ENCODE data around the gene SUGCT.
"Not testable (repeated sequence)": the region's sequence is repeated elsewhere in the genome, so short reads cannot be mapped to it uniquely, and the experiment has no call there.

Gene SUGCT

DNA sequence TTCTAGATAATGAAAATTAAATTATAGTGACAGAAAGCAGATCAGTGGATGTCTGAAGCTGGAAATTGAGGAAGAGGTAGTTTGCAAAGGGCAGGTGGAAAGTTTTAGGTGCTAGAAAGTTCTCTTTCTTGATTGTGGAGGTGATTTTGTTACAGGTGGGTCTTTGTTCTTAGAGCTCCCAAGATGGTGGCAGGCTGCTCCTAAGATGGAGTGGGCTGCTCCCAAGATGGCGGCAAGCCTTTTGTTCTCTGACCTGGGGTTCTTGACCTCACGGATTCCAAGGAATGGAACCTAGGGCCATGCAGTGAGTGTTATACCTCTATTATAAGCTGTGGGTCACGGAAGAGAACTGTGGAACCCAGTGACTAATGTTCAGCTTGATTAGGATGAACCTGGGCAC is 32.5 kb downstream of the SUGCT start:
- no peak for DNase-seq (ENCODE audit: low read depth)
- H3K4me3 ChIP-seq (ENCODE audit: low read length): no peak overlapping the region
- TF ChIP-seq, protein P1, sequence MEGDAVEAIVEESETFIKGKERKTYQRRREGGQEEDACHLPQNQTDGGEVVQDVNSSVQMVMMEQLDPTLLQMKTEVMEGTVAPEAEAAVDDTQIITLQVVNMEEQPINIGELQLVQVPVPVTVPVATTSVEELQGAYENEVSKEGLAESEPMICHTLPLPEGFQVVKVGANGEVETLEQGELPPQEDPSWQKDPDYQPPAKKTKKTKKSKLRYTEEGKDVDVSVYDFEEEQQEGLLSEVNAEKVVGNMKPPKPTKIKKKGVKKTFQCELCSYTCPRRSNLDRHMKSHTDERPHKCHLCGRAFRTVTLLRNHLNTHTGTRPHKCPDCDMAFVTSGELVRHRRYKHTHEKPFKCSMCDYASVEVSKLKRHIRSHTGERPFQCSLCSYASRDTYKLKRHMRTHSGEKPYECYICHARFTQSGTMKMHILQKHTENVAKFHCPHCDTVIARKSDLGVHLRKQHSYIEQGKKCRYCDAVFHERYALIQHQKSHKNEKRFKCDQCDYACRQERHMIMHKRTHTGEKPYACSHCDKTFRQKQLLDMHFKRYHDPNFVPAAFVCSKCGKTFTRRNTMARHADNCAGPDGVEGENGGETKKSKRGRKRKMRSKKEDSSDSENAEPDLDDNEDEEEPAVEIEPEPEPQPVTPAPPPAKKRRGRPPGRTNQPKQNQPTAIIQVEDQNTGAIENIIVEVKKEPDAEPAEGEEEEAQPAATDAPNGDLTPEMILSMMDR (conservative IDR thresholded peaks at IDR 0.05; ENCODE audit: low read depth, low read length): no peak

DNA sequence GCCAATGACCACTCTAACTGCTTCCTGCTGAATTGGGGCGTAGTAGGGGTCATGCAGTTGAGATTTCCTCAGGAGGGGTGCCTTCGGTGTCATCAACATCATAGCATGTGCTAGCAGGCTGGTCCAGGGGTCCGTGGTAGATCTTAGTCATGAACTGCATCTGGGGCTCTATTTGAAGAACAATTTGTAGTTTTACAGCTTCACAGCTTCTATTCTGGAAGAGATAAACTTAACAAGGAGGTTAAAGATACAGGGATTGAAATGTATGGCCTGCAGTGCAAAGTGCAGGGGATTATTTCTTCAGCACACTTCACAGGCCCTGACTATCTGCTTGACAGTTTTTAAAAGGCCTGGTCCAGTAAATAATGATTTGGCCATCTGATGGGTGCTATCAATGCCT is 33.5 kb downstream of the SUGCT start:
- not testable (repeated sequence) for DNase-seq (ENCODE audit: low read depth)

DNA sequence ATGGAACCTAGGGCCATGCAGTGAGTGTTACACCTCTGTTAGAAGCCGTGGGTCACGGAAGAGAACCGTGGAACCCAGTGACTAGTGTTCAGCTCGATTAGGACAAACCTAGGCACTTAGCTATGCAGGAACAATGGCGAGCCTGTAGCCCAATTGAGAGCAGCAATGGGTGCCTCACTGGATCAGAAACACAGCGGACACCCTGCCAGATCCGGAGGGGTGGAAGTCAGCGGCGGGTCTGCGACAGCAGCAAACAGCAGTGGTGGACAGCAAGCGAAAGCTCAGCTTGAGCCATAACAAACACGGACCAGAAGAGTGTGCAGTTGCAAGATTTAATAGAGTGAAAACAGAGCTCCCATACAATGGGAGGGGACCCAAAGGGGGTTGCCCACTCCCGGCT is 38.3 kb downstream of the SUGCT start:
- not testable (repeated sequence) for H3K4me3 ChIP-seq (ENCODE audit: low read length); DNase-seq (ENCODE audit: low read depth)

More for the DNA sequence above, 33.5 kb downstream of the SUGCT start:
- not testable (repeated sequence) for H3K4me3 ChIP-seq (ENCODE audit: low read length)

DNA sequence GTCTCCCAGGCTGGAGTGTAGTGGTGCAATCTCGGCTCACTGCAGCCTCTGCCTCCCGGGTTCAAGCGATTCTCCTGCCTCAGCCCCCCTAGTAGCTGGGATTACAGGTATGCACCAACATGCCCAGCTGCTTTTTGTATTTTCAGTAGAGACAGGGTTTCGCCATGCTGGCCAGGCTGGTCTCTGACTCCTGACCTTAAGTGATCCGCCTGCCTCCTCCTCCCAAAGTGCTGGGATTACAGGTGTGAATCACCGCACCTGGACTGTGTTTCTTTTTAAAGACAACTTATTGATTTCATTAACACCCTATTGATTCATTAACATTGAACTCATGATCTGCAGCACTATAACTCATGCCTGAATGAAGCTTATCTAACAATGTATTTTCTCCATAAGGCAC is 40.5 kb downstream of the SUGCT start:
- H3K4me3 ChIP-seq (ENCODE audit: low read length); DNase-seq (ENCODE audit: low read depth): not testable (repeated sequence)

DNA sequence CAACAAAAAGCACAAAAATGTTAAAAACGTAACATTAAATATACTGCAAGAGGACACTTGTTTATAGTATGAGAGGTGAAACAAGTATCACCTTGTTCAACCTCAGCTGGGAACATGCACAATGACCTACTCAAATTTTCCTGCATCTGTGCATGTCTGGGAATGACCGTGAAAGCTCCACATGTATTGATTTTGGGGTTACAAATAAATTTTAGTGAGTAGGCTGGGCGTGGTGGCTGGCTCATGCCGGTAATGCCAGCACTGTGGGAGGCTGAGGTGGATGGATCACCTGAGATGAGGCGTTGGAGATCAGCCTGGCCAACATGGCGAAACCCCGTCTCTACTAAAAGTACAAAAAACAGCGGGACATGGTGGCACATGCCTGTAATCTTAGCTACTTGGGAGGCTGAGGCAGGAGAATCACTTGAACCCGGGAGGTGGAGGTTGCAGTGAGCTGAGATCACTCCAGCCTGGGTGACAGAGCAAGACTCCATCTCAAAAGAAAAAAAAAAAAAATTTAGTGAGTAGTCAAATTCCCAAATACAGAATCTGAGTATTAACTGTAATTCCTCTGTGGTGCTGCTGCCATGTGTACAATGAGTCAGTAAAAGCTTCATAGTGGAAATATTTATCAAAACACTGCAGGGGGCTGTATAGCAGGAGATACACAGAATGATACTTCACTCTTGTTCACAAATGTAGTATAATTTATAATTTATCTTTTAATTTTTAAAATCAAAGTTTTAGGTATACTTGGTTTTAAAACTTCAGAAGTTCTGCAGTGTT is 41.1 kb downstream of the SUGCT start:
- TF ChIP-seq, protein P1 (conservative IDR thresholded peaks at IDR 0.05; ENCODE audit: low read depth, low read length): no peak
- H3K4me3 ChIP-seq (ENCODE audit: low read length): no peak overlapping the region
- no peak for DNase-seq (ENCODE audit: low read depth)

DNA sequence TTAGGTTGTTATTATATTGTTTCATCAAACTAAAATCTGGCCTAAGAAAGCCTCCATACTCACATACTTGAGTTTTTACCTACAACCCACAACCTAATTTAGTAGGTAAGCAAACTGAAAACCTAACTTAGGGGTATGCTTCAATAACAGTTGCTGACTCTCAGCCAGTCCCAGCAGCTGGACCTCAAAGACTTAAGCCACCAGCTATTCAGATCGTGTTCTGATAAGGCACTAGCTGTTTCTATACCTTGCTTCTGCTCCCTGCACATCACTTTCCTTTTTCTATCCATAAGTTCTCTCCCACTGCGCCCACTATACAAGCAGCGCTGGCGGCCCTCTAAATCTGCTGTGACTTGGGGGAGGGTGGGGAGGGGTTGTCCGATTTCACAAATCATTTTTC is 42.3 kb downstream of the SUGCT start:
- DNase-seq (ENCODE audit: low read depth): no peak
- H3K4me3 ChIP-seq (ENCODE audit: low read length): no peak overlapping the region
- TF ChIP-seq, protein P1 (conservative IDR thresholded peaks at IDR 0.05; ENCODE audit: low read depth, low read length): no peak

DNA sequence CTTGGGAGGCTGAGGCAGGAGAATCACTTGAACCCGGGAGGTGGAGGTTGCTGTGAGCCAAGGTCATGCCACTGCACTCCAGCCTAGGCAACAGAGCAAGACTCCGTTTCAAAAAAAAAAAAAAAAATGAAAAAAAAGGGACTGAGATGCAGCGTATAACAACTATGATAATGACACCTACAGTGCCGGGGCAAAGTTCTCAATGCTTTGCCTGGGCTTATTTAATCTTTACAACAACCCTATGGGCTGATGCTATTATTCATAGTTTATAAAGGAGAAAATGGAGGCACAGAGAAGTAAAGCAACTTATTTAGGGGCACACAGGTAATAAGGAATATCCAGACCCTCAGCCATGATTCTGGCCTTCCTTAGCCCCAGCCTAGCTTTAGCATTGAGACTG is 47.6 kb downstream of the SUGCT start:
- TF ChIP-seq, protein P1 (conservative IDR thresholded peaks at IDR 0.05; ENCODE audit: low read depth, low read length): no peak
- DNase-seq (ENCODE audit: low read depth): no peak
- no peak overlapping the region for H3K4me3 ChIP-seq (ENCODE audit: low read length)

DNA sequence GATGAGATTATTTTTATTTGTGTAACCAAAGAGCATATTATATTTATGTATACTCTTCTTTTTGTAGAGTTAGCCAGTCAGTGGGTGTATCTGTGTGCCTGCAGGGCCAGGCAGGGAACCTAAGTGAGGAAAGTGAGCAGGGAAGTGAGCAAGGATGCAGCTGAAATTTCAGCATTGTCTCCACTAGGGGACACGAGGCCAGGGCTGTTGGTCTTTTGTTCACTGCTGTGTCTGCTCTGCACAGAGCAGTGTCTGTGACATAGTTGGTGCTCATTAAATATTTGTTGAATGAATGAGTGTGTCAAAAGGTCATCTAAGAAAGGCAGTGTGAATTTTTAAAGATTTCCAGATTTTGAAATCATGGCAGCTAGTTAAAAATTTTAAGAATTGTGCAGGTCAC is 51.8 kb downstream of the SUGCT start:
- no peak for DNase-seq (ENCODE audit: low read depth)
- TF ChIP-seq, protein P1 (conservative IDR thresholded peaks at IDR 0.05; ENCODE audit: low read depth, low read length): no peak
- H3K4me3 ChIP-seq (ENCODE audit: low read length): no peak overlapping the region

DNA sequence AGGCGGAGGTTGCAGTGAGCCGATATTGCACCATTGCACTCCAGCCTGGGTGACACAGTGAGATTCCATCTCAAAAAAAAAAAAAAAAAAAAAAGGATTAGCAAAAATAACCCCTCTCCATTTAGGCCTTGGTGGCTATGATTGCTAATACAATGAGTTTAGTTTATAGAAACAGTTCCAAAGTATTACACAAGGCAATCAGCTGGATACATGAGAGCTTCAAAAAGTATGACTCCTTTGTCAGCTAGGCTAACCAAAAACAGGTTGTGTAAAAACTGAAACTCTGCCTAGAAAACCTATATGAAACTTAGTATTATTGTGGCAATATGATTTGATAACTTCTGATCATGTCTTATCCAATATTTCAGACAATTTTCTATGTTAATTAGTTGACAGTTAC is 57.2 kb downstream of the SUGCT start:
- TF ChIP-seq, protein P1 (conservative IDR thresholded peaks at IDR 0.05; ENCODE audit: low read depth, low read length): no peak
- DNase-seq (ENCODE audit: low read depth): no peak
- no peak overlapping the region for H3K4me3 ChIP-seq (ENCODE audit: low read length)

Measured in retinal pigment epithelial cell (primary cell).